A204.1 (cell line): ENCODE results near the gene LY6G5C.

Experiments used
- FAIRE-seq: peaks from 2 replicates; lab custom pipeline; 2012; peaks lifted over from hg19 to GRCh38; lab: Jason Lieb, UNC

Gene LY6G5C

GRCh38 chr6:31662124-31662723, 18.6 kb downstream of the LY6G5C start:
- FAIRE-seq: no peak

GRCh38 chr6:31661262-31662123, 19.4 kb downstream of the LY6G5C start:
- FAIRE-seq: no peak

GRCh38 chr6:31660381-31661261, 20.2 kb downstream of the LY6G5C start, which contains the start of gene C6orf47:
C6orf47 (minus strand) TSS chr6:31660778; CDS start chr6:31659947, 831 bp downstream.
- no peak for FAIRE-seq

- no peak for FAIRE-seq
Measured at GRCh38 chr6:31659649-31660380, 21.1 kb downstream of the LY6G5C start.

GRCh38 chr6:31658983-31659648, 21.8 kb downstream of the LY6G5C start:
- no peak for FAIRE-seq

GRCh38 chr6:31658158-31658688, 22.6 kb downstream of the LY6G5C start:
- FAIRE-seq: no peak

GRCh38 chr6:31657406-31658157, 23.3 kb downstream of the LY6G5C start:
- no peak for FAIRE-seq

GRCh38 chr6:31655349-31656237, 25.3 kb downstream of the LY6G5C start, which contains the start of gene APOM:
APOM (plus strand) TSS chr6:31655894; CDS start chr6:31655967, 73 bp downstream.
- no peak for FAIRE-seq

- no peak for FAIRE-seq
Measured at GRCh38 chr6:31654574-31655348, 26.1 kb downstream of the LY6G5C start.

- FAIRE-seq: peak; percentile 78
Measured at GRCh38 chr6:31652925-31653724, 27.7 kb downstream of the LY6G5C start.

- no peak for FAIRE-seq
Measured at GRCh38 chr6:31651602-31652191, 29.2 kb downstream of the LY6G5C start.

GRCh38 chr6:31645325-31645724, 35.5 kb downstream of the LY6G5C start:
- no peak for FAIRE-seq

GRCh38 chr6:31643818-31644454, 36.9 kb downstream of the LY6G5C start:
- FAIRE-seq: no peak

GRCh38 chr6:31642798-31643570, 37.9 kb downstream of the LY6G5C start:
- no peak for FAIRE-seq

- no peak for FAIRE-seq
Measured at GRCh38 chr6:31641370-31641769, 39.5 kb downstream of the LY6G5C start.

GRCh38 chr6:31640612-31641011, 40.3 kb downstream of the LY6G5C start:
- FAIRE-seq: no peak
